ENCODE data around the gene CEBPB.
"Not testable (repeated sequence)": the region's sequence is repeated elsewhere in the genome, so short reads cannot be mapped to it uniquely, and the experiment has no call there.

The CEBPB gene

GRCh38 chr20:50190251-50191064, at the start of gene CEBPB:
Gene CEBPB, plus strand, starts transcription at chr20:50190830. Its CDS starts 204 bp downstream, at chr20:50191034.
- DNase-seq, result peak in 51 of 56 donors; percentile 13 to 85 (median 64)

- DNase-seq, result no peak
Observed at GRCh38 chr20:50141018-50141675, 49.5 kb upstream of the CEBPB start.

- no peak for DNase-seq
Observed at GRCh38 chr20:50141811-50142561, 48.6 kb upstream of the CEBPB start.

- no peak for DNase-seq
Observed at GRCh38 chr20:50142812-50143211, 47.8 kb upstream of the CEBPB start.

GRCh38 chr20:50144362-50144761, 46.3 kb upstream of the CEBPB start:
- no peak for DNase-seq

- DNase-seq, result no peak
Observed at GRCh38 chr20:50145566-50145965, 45.1 kb upstream of the CEBPB start.

- DNase-seq, result no peak
Observed at GRCh38 chr20:50146214-50146613, 44.4 kb upstream of the CEBPB start.

- peak in 1 of 56 donors; percentile 7 for DNase-seq
Observed at GRCh38 chr20:50146732-50147662, 43.6 kb upstream of the CEBPB start.

- no peak for DNase-seq
Observed at GRCh38 chr20:50149481-50150254, 41.0 kb upstream of the CEBPB start.

- no peak for DNase-seq
Observed at GRCh38 chr20:50151034-50151743, 39.4 kb upstream of the CEBPB start.

GRCh38 chr20:50152394-50153152, 38.1 kb upstream of the CEBPB start:
- peak in 1 of 56 donors; percentile 52 for DNase-seq

- peak in 2 of 56 donors; percentile 19 to 68 for DNase-seq
Observed at GRCh38 chr20:50153153-50153499, 37.5 kb upstream of the CEBPB start.

- peak; percentile 34 to 93 (median 80) for DNase-seq
Observed at GRCh38 chr20:50153500-50154377, 36.9 kb upstream of the CEBPB start, which contains the start of gene PEDS1. Gene PEDS1, minus strand, starts transcription at chr20:50153723. Its CDS starts 86 bp downstream, at chr20:50153637.

GRCh38 chr20:50161494-50161893, 29.1 kb upstream of the CEBPB start:
- not testable (repeated sequence) for DNase-seq

GRCh38 chr20:50163570-50164317, 26.9 kb upstream of the CEBPB start:
- DNase-seq, result no peak

- peak in 54 of 56 donors; percentile 16 to 98 (median 72) for DNase-seq
Observed at GRCh38 chr20:50165684-50166554, 24.7 kb upstream of the CEBPB start.

Data from amygdala (tissue), 56 donors.